K562 (cell line): ENCODE data around the gene FN3KRP. TPM values are rescaled to one million over a fixed set of nuclear protein-coding genes. Genes with fewer than 3 reads are reported as not detected.

Experiments used
- BACH1 ChIP-seq: fragments of 200-800 bp; sonication (Bioruptor generic); IDR thresholded peaks from 2 replicates; pipeline ENCODE4 v1.6.1; 2016; ENCODE audit warnings: missing genetic modification characterization, missing compliant biosample characterization
- CHD4 ChIP-seq: fragments of 200-600 bp; sonication (generic); IDR thresholded peaks from 3 replicates; pipeline ENCODE4 v1.6.1; 2012; ENCODE audit warnings: low read depth, mild to moderate bottlenecking, mixed read lengths, low read length, inconsistent platforms; ENCODE audit not compliant: insufficient read depth, insufficient replicate concordance, poor library complexity, severe bottlenecking
- CREM ChIP-seq: IDR thresholded peaks from 2 replicates; pipeline ENCODE4 v1.6.1; 2014; ENCODE audit warnings: antibody characterized with exemption, low read depth
- DLX4 ChIP-seq: fragments of 250-450 bp; sonication (Bioruptor Pico); IDR thresholded peaks from 2 replicates; pipeline ENCODE4 v1.6.1; 2021; ENCODE audit warnings: mild to moderate bottlenecking
- DNMT1 ChIP-seq: fragments of 450-650 bp; IDR thresholded peaks from 2 replicates; pipeline ENCODE4 v1.6.1; 2016; ENCODE audit warnings: antibody characterized with exemption, mild to moderate bottlenecking
- FOXO4 ChIP-seq: fragments of 450-650 bp; formaldehyde crosslinking; IDR thresholded peaks from 2 replicates; pipeline ENCODE4 v1.4.0; 2020; ENCODE audit warnings: mild to moderate bottlenecking, moderate library complexity
- HEY1 ChIP-seq: fragments of 250-450 bp; sonication (Bioruptor Pico); IDR thresholded peaks from 2 replicates; pipeline ENCODE4 v1.5.0; 2020; ENCODE audit warnings: mild to moderate bottlenecking, moderate library complexity, borderline replicate concordance
- HMG20A ChIP-seq: fragments of 450-650 bp; formaldehyde crosslinking; conservative IDR thresholded peaks from 2 replicates; pipeline ENCODE4 v1.4.0; 2020; ENCODE audit warnings: mild to moderate bottlenecking, mixed read lengths
- HNRNPL ChIP-seq: fragments of 200-400 bp; formaldehyde crosslinking; IDR thresholded peaks from 2 replicates; pipeline ENCODE4 v1.6.1; 2017; ENCODE audit warnings: low read depth, mild to moderate bottlenecking, low read length
- HNRNPLL ChIP-seq: fragments of 200-400 bp; formaldehyde crosslinking; IDR thresholded peaks from 2 replicates; pipeline ENCODE4 v1.6.1; 2017; ENCODE audit warnings: low read length, low read depth, mild to moderate bottlenecking; ENCODE audit not compliant: poor library complexity, severe bottlenecking
- L3MBTL2 ChIP-seq: fragments of 450-650 bp; IDR thresholded peaks from 2 replicates; pipeline ENCODE4 v1.6.1; 2016; ENCODE audit warnings: mild to moderate bottlenecking, moderate library complexity
- MBD2 ChIP-seq: sonication (generic); IDR thresholded peaks from 2 replicates; pipeline ENCODE4 v1.6.1; 2016; ENCODE audit warnings: low read depth, borderline replicate concordance
- MYC ChIP-seq, 2 experiments: fragments of 250-450 bp in 1 of 2; sonication (Bioruptor Pico) in 1 of 2; IDR thresholded peaks; 2 replicates each; pipeline versions ENCODE4 v1.5.1 to v1.6.1; 2012 to 2021; ENCODE audit warnings: low read depth in 2 of 2, borderline replicate concordance in 1 of 2, improper control_type of control experiment in 1 of 2, low read length in 1 of 2, mild to moderate bottlenecking in 1 of 2, moderate library complexity in 1 of 2
- NR4A1 ChIP-seq, 2 experiments: fragments of 250-450 bp in 1 of 2; fragments of 450-650 bp in 1 of 2; sonication (Bioruptor Pico) in 1 of 2; IDR thresholded peaks; 2 replicates each; pipeline versions ENCODE4 v1.4.0 to v1.6.1; 2016 to 2020; ENCODE audit warnings: mild to moderate bottlenecking in 2 of 2, missing compliant biosample characterization in 1 of 2, missing genetic modification characterization in 1 of 2, moderate library complexity in 1 of 2
- NRF1 ChIP-seq, 2 experiments: fragments of 450-650 bp; IDR thresholded peaks in 1 of 2; conservative IDR thresholded peaks in 1 of 2; 2 replicates each; pipeline ENCODE4 v1.6.1; 2014; ENCODE audit warnings: mild to moderate bottlenecking in 2 of 2
- OTX1 ChIP-seq: fragments of 450-650 bp; formaldehyde crosslinking; IDR thresholded peaks from 2 replicates; pipeline ENCODE4 v1.4.0; 2022; ENCODE audit warnings: mild to moderate bottlenecking
- RBM17 ChIP-seq: fragments of 200-400 bp; formaldehyde crosslinking; IDR thresholded peaks from 2 replicates; pipeline ENCODE4 v1.6.1; 2017; ENCODE audit warnings: low read depth, mild to moderate bottlenecking, low read length, borderline replicate concordance
- RFX7 ChIP-seq: fragments of 250-450 bp; sonication (Bioruptor Pico); IDR thresholded peaks from 2 replicates; pipeline ENCODE4 v1.5.1; 2021; ENCODE audit warnings: mild to moderate bottlenecking
- U2AF1 ChIP-seq: fragments of 200-400 bp; formaldehyde crosslinking; optimal IDR thresholded peaks from 2 replicates; pipeline ENCODE3; 2017; ENCODE audit warnings: mild to moderate bottlenecking, low read depth, low read length, moderate library complexity
- ZC3H11A ChIP-seq: IDR thresholded peaks from 2 replicates; pipeline ENCODE4 v1.6.1; 2012; ENCODE audit warnings: low read depth, low read length, improper control_type of control experiment
- ZKSCAN3 ChIP-seq: fragments of 250-450 bp; sonication (Bioruptor Pico); IDR thresholded peaks from 2 replicates; pipeline ENCODE4 v1.4.0; 2020
- ZNF584 ChIP-seq: fragments of 200-800 bp; sonication (Bioruptor generic); IDR thresholded peaks from 2 replicates; pipeline ENCODE4 v1.6.1; 2016; ENCODE audit warnings: low read depth, mild to moderate bottlenecking, missing genetic modification characterization, missing compliant biosample characterization
- polyA plus RNA-seq, 8 experiments: library from polyadenylated mRNA; depleted of rRNA in 4 of 8; stranded (reverse) in 5 of 8; unstranded in 3 of 8; fragments of >200 nt; fragmentation: Nextera tagmentation in 2 of 8; fragmentation: Illumina TruSeq in 1 of 8; extraction: Ambion mirVana in 2 of 8; extraction: Trizol in 1 of 8; gene quantifications; 2 replicates each; pipeline versions ENCODE4 v1.2.1 to v1.2.3, GENCODE V29; 2011 to 2014; ENCODE audit warnings: inconsistent platforms in 1 of 8, missing spikeins in 1 of 8
- total RNA-seq, 7 experiments: library from RNA; depleted of rRNA in 6 of 7; stranded (reverse); fragments of >200 nt in 6 of 7; fragmentation: Illumina TruSeq in 2 of 7; extraction: Trizol in 2 of 7; gene quantifications; 2 replicates each; pipeline versions ENCODE4 v1.2.1 to v1.2.3, GENCODE V29; 2011 to 2021; ENCODE audit warnings: low replicate concordance in 1 of 7
- TF ChIP-seq, protein P1 (sequence below): sonication (generic); IDR thresholded peaks from 2 replicates; pipeline ENCODE4 v1.6.1; 2016
- TF ChIP-seq, protein P2 (sequence below): fragments of 450-650 bp; formaldehyde crosslinking; IDR thresholded peaks from 2 replicates; pipeline ENCODE4 v1.4.0; 2020; ENCODE audit warnings: mild to moderate bottlenecking

FN3KRP gene
- total and polyA plus RNA-seq, 9 of the 15 experiments (the other 6 are each of a cell fraction or from before 2014, with no cell fraction given): 2.0 to 32.1 (median 24.9) TPM

GRCh38 chr17:82734987-82735866, 18.7 kb downstream of the FN3KRP start, which contains the start of gene FN3K (continued):
- TF ChIP-seq NR4A1 (CRISPR knock-in tag; IDR thresholded peaks at IDR 0.05): no peak
- 0 out of 2 replicates have a peak, but pooled peaks have one; percentile 40 for TF ChIP-seq NR4A1 (tag; IDR thresholded peaks at IDR 0.05)
- TF ChIP-seq, protein P1, sequence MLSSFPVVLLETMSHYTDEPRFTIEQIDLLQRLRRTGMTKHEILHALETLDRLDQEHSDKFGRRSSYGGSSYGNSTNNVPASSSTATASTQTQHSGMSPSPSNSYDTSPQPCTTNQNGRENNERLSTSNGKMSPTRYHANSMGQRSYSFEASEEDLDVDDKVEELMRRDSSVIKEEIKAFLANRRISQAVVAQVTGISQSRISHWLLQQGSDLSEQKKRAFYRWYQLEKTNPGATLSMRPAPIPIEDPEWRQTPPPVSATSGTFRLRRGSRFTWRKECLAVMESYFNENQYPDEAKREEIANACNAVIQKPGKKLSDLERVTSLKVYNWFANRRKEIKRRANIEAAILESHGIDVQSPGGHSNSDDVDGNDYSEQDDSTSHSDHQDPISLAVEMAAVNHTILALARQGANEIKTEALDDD: no peak
- no peak for TF ChIP-seq DLX4 (CRISPR knock-in tag)
- peak; percentile 42 for TF ChIP-seq HNRNPLL
- TF ChIP-seq NRF1 (conservative IDR thresholded peaks at IDR 0.05 in 1 of 2, IDR thresholded peaks at IDR 0.05 in 1 of 2): peak; percentile 77 to 80
- TF ChIP-seq U2AF1: no peak
- peak; percentile 35; the same call in 1 of the 2 replicates for TF ChIP-seq MYC (IDR thresholded peaks at IDR 0.05; ENCODE audit: low read depth, low read length)
- TF ChIP-seq MYC (CRISPR knock-in tag; IDR thresholded peaks at IDR 0.05; ENCODE audit: borderline replicate concordance, low read depth): no peak
- TF ChIP-seq RFX7: no peak
- no peak for TF ChIP-seq ZKSCAN3 (CRISPR knock-in tag)
- 0 out of 2 replicates have a peak, but pooled peaks have one; percentile 39 for TF ChIP-seq ZNF584 (CRISPR knock-in tag)
- TF ChIP-seq BACH1 (tag): no peak
- TF ChIP-seq HMG20A (CRISPR knock-in tag): no peak
- TF ChIP-seq HNRNPL: no peak
- TF ChIP-seq CHD4: no peak
- no peak for TF ChIP-seq HEY1 (CRISPR knock-in tag)
- peak; percentile 88 for TF ChIP-seq CREM
- peak; percentile 94 for TF ChIP-seq L3MBTL2
- TF ChIP-seq, protein P2, sequence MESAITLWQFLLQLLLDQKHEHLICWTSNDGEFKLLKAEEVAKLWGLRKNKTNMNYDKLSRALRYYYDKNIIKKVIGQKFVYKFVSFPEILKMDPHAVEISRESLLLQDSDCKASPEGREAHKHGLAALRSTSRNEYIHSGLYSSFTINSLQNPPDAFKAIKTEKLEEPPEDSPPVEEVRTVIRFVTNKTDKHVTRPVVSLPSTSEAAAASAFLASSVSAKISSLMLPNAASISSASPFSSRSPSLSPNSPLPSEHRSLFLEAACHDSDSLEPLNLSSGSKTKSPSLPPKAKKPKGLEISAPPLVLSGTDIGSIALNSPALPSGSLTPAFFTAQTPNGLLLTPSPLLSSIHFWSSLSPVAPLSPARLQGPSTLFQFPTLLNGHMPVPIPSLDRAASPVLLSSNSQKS (CRISPR knock-in tag): no peak
- TF ChIP-seq FOXO4 (CRISPR knock-in tag): no peak
- TF ChIP-seq ZC3H11A: no peak
- TF ChIP-seq MBD2: no peak
- no peak for TF ChIP-seq DNMT1
- no peak for TF ChIP-seq OTX1 (CRISPR knock-in tag)
- no peak for TF ChIP-seq RBM17
